Panc1 (cell line): ENCODE results near the gene ZNF622. TPM values are rescaled to one million over a fixed set of nuclear protein-coding genes. Genes with fewer than 3 reads are reported as not detected.

ENCODE experiments used
- ATAC-seq: fragments of 200-7000 bp; cut with Tn5 transposase; 2 replicates; pipeline ENCODE4 v1.9.1; 2020; ENCODE audit warnings: mild to moderate bottlenecking, moderate library complexity
- BruUV-seq: library from RNA; stranded (reverse); fragments of 400-500 nt; replicated peaks from 2 replicates; lab custom pipeline; 2021; lab: Mats Ljungman, UMichigan
- CTCF ChIA-PET: fragments of 300-600 bp; sonication (Branson Sonifier 250); formaldehyde crosslinking; loops from one replicate; lab custom pipeline; 2022; ENCODE audit warnings: antibody characterized with exemption; lab: Charles Lee
- POLR2A ChIA-PET: fragments of 300-600 bp; sonication (Branson Sonifier 250); formaldehyde crosslinking; loops from one replicate; lab custom pipeline; 2022; ENCODE audit warnings: antibody characterized with exemption; lab: Charles Lee
- DNase-seq: peaks from one replicate; pipeline ENCODE4 v3.0.0-alpha.2; 2010; ENCODE audit warnings: low read depth, low spot score
- H3K27ac ChIP-seq: 2 replicates; pipeline ENCODE4 v1.5.1; 2011; ENCODE audit warnings: mild to moderate bottlenecking, low read length, inconsistent platforms
- H3K27me3 ChIP-seq: fragments of 200-500 bp; sonication (Bioruptor generic); 2 replicates; pipeline ENCODE4 v1.6.0; 2014; ENCODE audit warnings: low read length, inconsistent platforms; ENCODE audit not compliant: control insufficient read depth, insufficient read depth
- H3K36me3 ChIP-seq: fragments of 200-500 bp; sonication (Bioruptor generic); 2 replicates; pipeline ENCODE4 v1.5.1; 2014; ENCODE audit warnings: inconsistent platforms, mild to moderate bottlenecking, low read length, moderate library complexity; ENCODE audit not compliant: control insufficient read depth, insufficient read depth
- H3K4me1 ChIP-seq: 2 replicates; pipeline ENCODE4 v1.5.1; 2011; ENCODE audit warnings: inconsistent platforms, mild to moderate bottlenecking, low read length, moderate library complexity; ENCODE audit not compliant: control insufficient read depth, insufficient read depth
- H3K4me3 ChIP-seq, 2 experiments: 2 replicates each; pipeline ENCODE4 v1.5.1; 2011 to 2012; ENCODE audit warnings: low read depth in 2 of 2, low read length in 2 of 2, mild to moderate bottlenecking in 2 of 2, inconsistent platforms in 1 of 2, moderate library complexity in 1 of 2
- H3K9me3 ChIP-seq: fragments of 200-500 bp; sonication (Bioruptor generic); 2 replicates; pipeline ENCODE4 v1.5.1; 2014; ENCODE audit warnings: low read depth, mild to moderate bottlenecking, inconsistent platforms, low read length, moderate library complexity; ENCODE audit not compliant: control insufficient read depth, insufficient read depth
- POLR2AphosphoS5 ChIP-seq: IDR thresholded peaks from 2 replicates; pipeline ENCODE4 v1.6.1; 2012; ENCODE audit warnings: mild to moderate bottlenecking, low read depth, low read length, moderate library complexity
- SIN3A ChIP-seq: IDR thresholded peaks from 2 replicates; pipeline ENCODE4 v1.6.1; 2012; ENCODE audit warnings: low read depth, mild to moderate bottlenecking, low read length, moderate library complexity, borderline replicate concordance; ENCODE audit not compliant: insufficient read depth
- TCF7L2 ChIP-seq: IDR thresholded peaks from 2 replicates; pipeline ENCODE4 v1.6.1; 2011; ENCODE audit warnings: mild to moderate bottlenecking, low read depth, low read length, inconsistent platforms
- in situ Hi-C: cut with HindIII; loops from 2 replicates; pipeline ENCODE4 v1.10.0; 2016; ENCODE audit warnings: low sequenced_read_pairs, low pct_unique_long_range_greater_than_20kb
- intact Hi-C: fragments of 100-400 bp; cut with micrococcal nuclease; formaldehyde crosslinking; loops from one replicate; pipeline ENCODE4 v1.10.0; 2022; ENCODE audit not compliant: unreplicated experiment
- total RNA-seq: library from RNA; stranded (reverse); gene quantifications from one replicate; pipeline ENCODE4 v1.2.1, GENCODE V29; 2021; ENCODE audit not compliant: unreplicated experiment
- TF ChIP-seq, protein P1 (sequence below), 2 experiments: IDR thresholded peaks; 2 replicates each; pipeline ENCODE4 v1.6.1; 2011 to 2012; ENCODE audit warnings: low read depth in 2 of 2, control low read depth in 1 of 2, low read length in 1 of 2, mild to moderate bottlenecking in 1 of 2, moderate library complexity in 1 of 2; ENCODE audit not compliant: insufficient read depth in 1 of 2
- TF ChIP-seq, protein P2 (sequence below): fragments of 450-650 bp; IDR thresholded peaks from 2 replicates; pipeline ENCODE4 v1.5.1; 2017; ENCODE audit warnings: mild to moderate bottlenecking

The ZNF622 gene
- total RNA-seq, 1 experiment from 2014 or later = 29.3 TPM

DNA sequence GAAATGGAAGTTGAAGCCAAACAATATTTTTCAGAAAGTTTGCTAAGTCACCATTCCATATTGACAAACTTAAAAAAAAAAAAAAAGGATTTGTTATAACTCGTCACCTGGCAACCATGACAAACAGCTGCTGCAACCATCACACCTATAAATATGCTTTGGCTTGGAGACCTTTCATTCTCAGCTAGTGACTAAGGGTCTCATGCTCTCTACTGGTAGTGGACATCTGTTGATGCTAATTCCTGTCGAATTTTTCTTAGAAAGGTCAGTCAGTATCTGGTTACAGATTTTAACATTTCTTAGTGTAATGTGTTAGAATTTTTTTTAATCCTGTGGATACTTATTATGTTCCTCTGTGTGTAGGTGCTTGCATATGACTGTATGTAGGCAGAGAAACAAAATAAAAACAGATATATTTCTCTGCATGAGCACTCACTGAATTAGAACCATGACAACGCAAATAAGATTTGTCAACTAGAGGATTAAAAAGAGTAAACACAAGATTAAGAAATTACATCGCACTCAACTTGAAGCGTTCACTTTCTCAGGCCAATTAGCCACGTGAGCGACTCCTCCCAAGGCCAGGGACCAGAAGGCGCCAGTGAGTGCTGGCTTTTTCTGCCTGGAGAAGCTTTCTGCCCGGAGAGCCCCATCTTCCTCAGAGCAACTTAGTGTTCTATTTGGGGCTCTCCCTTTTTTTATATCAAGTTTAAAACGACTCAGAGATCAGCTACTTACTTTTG lies 27.0 kb upstream of the ZNF622 start:
- intact Hi-C loops (no loop called here), in situ Hi-C loops (no loop called here)
- ATAC-seq = 0 out of 2 replicates have a peak, but pooled peaks have one; percentile 41
- Histone ChIP-seq H3K4me3 (no peak overlapping the region), H3K9me3 (no peaks in the 10 kb centered on the region), H3K4me1 (no peaks in the 10 kb centered on the region), H3K27ac (no peak overlapping the region), H3K27me3 (no peaks in the 10 kb centered on the region), H3K36me3 (no peaks in the 10 kb centered on the region)
- CTCF ChIA-PET = no interaction called here
- TF ChIP-seq SIN3A (no peak), POLR2AphosphoS5 (no peak), TCF7L2 (no peak)
- TF ChIP-seq, protein P1, sequence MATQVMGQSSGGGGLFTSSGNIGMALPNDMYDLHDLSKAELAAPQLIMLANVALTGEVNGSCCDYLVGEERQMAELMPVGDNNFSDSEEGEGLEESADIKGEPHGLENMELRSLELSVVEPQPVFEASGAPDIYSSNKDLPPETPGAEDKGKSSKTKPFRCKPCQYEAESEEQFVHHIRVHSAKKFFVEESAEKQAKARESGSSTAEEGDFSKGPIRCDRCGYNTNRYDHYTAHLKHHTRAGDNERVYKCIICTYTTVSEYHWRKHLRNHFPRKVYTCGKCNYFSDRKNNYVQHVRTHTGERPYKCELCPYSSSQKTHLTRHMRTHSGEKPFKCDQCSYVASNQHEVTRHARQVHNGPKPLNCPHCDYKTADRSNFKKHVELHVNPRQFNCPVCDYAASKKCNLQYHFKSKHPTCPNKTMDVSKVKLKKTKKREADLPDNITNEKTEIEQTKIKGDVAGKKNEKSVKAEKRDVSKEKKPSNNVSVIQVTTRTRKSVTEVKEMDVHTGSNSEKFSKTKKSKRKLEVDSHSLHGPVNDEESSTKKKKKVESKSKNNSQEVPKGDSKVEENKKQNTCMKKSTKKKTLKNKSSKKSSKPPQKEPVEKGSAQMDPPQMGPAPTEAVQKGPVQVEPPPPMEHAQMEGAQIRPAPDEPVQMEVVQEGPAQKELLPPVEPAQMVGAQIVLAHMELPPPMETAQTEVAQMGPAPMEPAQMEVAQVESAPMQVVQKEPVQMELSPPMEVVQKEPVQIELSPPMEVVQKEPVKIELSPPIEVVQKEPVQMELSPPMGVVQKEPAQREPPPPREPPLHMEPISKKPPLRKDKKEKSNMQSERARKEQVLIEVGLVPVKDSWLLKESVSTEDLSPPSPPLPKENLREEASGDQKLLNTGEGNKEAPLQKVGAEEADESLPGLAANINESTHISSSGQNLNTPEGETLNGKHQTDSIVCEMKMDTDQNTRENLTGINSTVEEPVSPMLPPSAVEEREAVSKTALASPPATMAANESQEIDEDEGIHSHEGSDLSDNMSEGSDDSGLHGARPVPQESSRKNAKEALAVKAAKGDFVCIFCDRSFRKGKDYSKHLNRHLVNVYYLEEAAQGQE (IDR thresholded peaks at IDR 0.05; ENCODE audit: insufficient read depth in 1 of 2, low read depth in 2 of 2, low read length in 1 of 2) = no peak
- TF ChIP-seq, protein P2, sequence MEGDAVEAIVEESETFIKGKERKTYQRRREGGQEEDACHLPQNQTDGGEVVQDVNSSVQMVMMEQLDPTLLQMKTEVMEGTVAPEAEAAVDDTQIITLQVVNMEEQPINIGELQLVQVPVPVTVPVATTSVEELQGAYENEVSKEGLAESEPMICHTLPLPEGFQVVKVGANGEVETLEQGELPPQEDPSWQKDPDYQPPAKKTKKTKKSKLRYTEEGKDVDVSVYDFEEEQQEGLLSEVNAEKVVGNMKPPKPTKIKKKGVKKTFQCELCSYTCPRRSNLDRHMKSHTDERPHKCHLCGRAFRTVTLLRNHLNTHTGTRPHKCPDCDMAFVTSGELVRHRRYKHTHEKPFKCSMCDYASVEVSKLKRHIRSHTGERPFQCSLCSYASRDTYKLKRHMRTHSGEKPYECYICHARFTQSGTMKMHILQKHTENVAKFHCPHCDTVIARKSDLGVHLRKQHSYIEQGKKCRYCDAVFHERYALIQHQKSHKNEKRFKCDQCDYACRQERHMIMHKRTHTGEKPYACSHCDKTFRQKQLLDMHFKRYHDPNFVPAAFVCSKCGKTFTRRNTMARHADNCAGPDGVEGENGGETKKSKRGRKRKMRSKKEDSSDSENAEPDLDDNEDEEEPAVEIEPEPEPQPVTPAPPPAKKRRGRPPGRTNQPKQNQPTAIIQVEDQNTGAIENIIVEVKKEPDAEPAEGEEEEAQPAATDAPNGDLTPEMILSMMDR = no peak
- BruUV-seq = no TSS peak
- POLR2A ChIA-PET = no interaction called here
- DNase-seq = peak; percentile 64

DNA sequence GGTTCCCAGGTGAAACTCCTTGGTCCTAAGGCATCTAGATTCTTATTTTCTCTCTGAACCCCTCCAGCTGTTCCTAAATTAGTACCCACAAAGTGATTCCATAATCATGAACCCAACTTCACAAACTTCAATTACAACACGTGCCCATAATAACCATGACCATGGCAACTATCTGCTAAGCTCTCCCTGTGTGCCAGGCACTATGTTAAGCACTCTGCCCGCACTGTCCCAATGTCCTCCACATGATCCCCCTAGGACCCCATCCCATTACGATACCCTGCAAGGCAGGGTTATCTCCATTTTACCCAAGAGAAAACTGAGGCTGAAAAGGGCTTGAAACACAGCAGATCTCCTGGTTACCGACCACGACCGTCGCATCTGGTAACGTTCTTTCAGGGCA lies 25.3 kb upstream of the ZNF622 start:
- in situ Hi-C loops (no loop called here), intact Hi-C loops (no loop called here)
- BruUV-seq = no TSS peak
- Histone ChIP-seq H3K27ac (no peak overlapping the region), H3K27me3 (no peaks in the 10 kb centered on the region), H3K4me3 (no peak overlapping the region), H3K36me3 (no peaks in the 10 kb centered on the region), H3K9me3 (no peaks in the 10 kb centered on the region), H3K4me1 (no peaks in the 10 kb centered on the region)
- DNase-seq (no peak), ATAC-seq (no peak)
- CTCF ChIA-PET = interaction anchor here (0.6 kb wide), 1 partner anchor 168 kb away, joined by 5 read pairs; no protein-coding TSS in a partner anchor
- TF ChIP-seq, protein P1 (IDR thresholded peaks at IDR 0.05; ENCODE audit: insufficient read depth in 1 of 2, low read depth in 2 of 2, low read length in 1 of 2) = no peak
- no peak for TF ChIP-seq TCF7L2
- TF ChIP-seq, protein P2 = no peak
- TF ChIP-seq SIN3A = no peak
- TF ChIP-seq POLR2AphosphoS5 = no peak
- POLR2A ChIA-PET = no interaction called here
